H1 (cell line): Measurements from ENCODE around the gene ST6GALNAC3. TPM values are rescaled to one million over a fixed set of nuclear protein-coding genes. Genes with fewer than 3 reads are reported as not detected.

Source experiments
- CTCF ChIA-PET: fragments of 300-600 bp; sonication (Branson Sonifier 250); formaldehyde crosslinking; loops from one replicate; lab custom pipeline; 2021; ENCODE audit not compliant: partially characterized antibody; lab: Charles Lee
- POLR2A ChIA-PET: fragments of 300-600 bp; sonication (Branson Sonifier 250); formaldehyde crosslinking; loops from one replicate; lab custom pipeline; 2021; ENCODE audit warnings: inconsistent platforms; ENCODE audit not compliant: partially characterized antibody; lab: Charles Lee
- DNase-seq, 2 experiments: peaks; one replicate each; pipeline versions ENCODE4 v3.0.0 to v3.0.0-alpha.2; 2010 to 2022; ENCODE audit warnings: low spot score in 2 of 2, low read depth in 1 of 2, mixed read lengths in 1 of 2
- FAIRE-seq: peaks from 2 replicates; lab custom pipeline; 2011; peaks lifted over from hg19 to GRCh38; lab: Jason Lieb, UNC
- H2AFZ ChIP-seq: 2 replicates; pipeline ENCODE4 v1.8.1; 2012; ENCODE audit warnings: low read length, inconsistent platforms
- H2AK5ac ChIP-seq: 2 replicates; pipeline ENCODE4 v1.6.1; 2013; ENCODE audit warnings: low read depth, low read length
- H2BK120ac ChIP-seq: replicated peaks from 2 replicates; pipeline ENCODE3; 2013; ENCODE audit warnings: low read depth, low read length, inconsistent platforms
- H2BK12ac ChIP-seq: 2 replicates; pipeline ENCODE4 v1.6.1; 2013; ENCODE audit warnings: low read depth, low read length
- H2BK15ac ChIP-seq: 2 replicates; pipeline ENCODE4 v1.6.1; 2013; ENCODE audit warnings: low read length
- H2BK20ac ChIP-seq: 2 replicates; pipeline ENCODE4 v1.6.1; 2013; ENCODE audit warnings: low read length
- H2BK5ac ChIP-seq: 2 replicates; pipeline ENCODE4 v1.6.1; 2013; ENCODE audit warnings: low read depth, low read length
- H3K14ac ChIP-seq: 2 replicates; pipeline ENCODE4 v1.6.1; 2013; ENCODE audit warnings: inconsistent platforms; ENCODE audit not compliant: insufficient read length
- H3K18ac ChIP-seq: 2 replicates; pipeline ENCODE4 v1.6.1; 2013; ENCODE audit warnings: low read length; ENCODE audit errors: extremely low read depth
- H3K23ac ChIP-seq: 2 replicates; pipeline ENCODE4 v1.6.1; 2013; ENCODE audit warnings: inconsistent platforms; ENCODE audit not compliant: insufficient read length
- H3K23me2 ChIP-seq: 2 replicates; pipeline ENCODE4 v1.6.1; 2013; ENCODE audit warnings: low read depth, low read length
- H3K27ac ChIP-seq: 2 replicates; pipeline ENCODE4 v1.6.1; 2011; ENCODE audit warnings: low read depth, low read length, inconsistent platforms
- H3K27me3 ChIP-seq, 4 experiments: replicated peaks in 1 of 4; 1 replicate in 1 of 4; 2 replicates in 3 of 4; pipeline versions ENCODE4 v1.6.1 to v1.8.1; 2011 to 2013; ENCODE audit warnings: low read length in 3 of 4, mild to moderate bottlenecking in 3 of 4, inconsistent platforms in 2 of 4, mixed read lengths in 2 of 4, moderate library complexity in 1 of 4; ENCODE audit not compliant: control insufficient read depth in 3 of 4, insufficient read depth in 3 of 4; ENCODE audit errors: extremely low read depth in 1 of 4
- H3K36me3 ChIP-seq, 4 experiments: 2 replicates each; pipeline versions ENCODE4 v1.6.1 to v1.8.1; 2011 to 2013; ENCODE audit warnings: mild to moderate bottlenecking in 4 of 4, low read length in 3 of 4, moderate library complexity in 2 of 4, control low read depth in 1 of 4, inconsistent platforms in 1 of 4; ENCODE audit not compliant: insufficient read depth in 4 of 4, control insufficient read depth in 2 of 4
- H3K4ac ChIP-seq: replicated peaks from 2 replicates; pipeline ENCODE3; 2013; ENCODE audit warnings: low read length, low read depth, mixed read lengths, inconsistent platforms; ENCODE audit not compliant: insufficient read length
- H3K4me1 ChIP-seq, 4 experiments: replicated peaks in 1 of 4; 1 replicate in 1 of 4; 2 replicates in 3 of 4; pipeline versions ENCODE4 v1.6.1 to v1.8.1; 2011 to 2013; ENCODE audit warnings: low read length in 3 of 4, inconsistent platforms in 2 of 4, mixed read lengths in 1 of 4; ENCODE audit not compliant: insufficient read depth in 4 of 4, control insufficient read depth in 3 of 4
- H3K4me2 ChIP-seq, 2 experiments: 2 replicates each; pipeline versions ENCODE4 v1.6.1 to v1.8.1; 2011 to 2013; ENCODE audit warnings: low read depth in 2 of 2, low read length in 2 of 2, control low read depth in 1 of 2, inconsistent platforms in 1 of 2, mild to moderate bottlenecking in 1 of 2; ENCODE audit not compliant: insufficient read depth in 1 of 2
- H3K4me3 ChIP-seq, 4 experiments: fragments of 200-600, 300-600 bp in 1 of 4; sonication (generic), shearing (Covaris generic), sonication (Bioruptor Twin) in 1 of 4; 2 replicates each; pipeline versions ENCODE4 v1.5.1 to v1.8.1; 2011 to 2016; ENCODE audit warnings: low read length in 4 of 4, low read depth in 3 of 4, control low read depth in 2 of 4, inconsistent platforms in 2 of 4, mild to moderate bottlenecking in 2 of 4, mixed read lengths in 1 of 4, moderate library complexity in 1 of 4; ENCODE audit not compliant: insufficient read depth in 2 of 4; ENCODE audit errors: extremely low read depth in 1 of 4
- H3K56ac ChIP-seq: replicated peaks from 2 replicates; pipeline ENCODE3; 2013; ENCODE audit warnings: low read depth, mild to moderate bottlenecking, mixed read lengths, low read length, inconsistent platforms; ENCODE audit not compliant: insufficient read length
- H3K79me1 ChIP-seq: 2 replicates; pipeline ENCODE4 v1.6.1; 2013; ENCODE audit warnings: low read depth, low read length, control low read depth
- H3K79me2 ChIP-seq, 2 experiments: 2 replicates each; pipeline versions ENCODE4 v1.6.1 to v1.8.1; 2012 to 2013; ENCODE audit warnings: low read length in 2 of 2, mild to moderate bottlenecking in 2 of 2, inconsistent platforms in 1 of 2; ENCODE audit not compliant: insufficient read depth in 2 of 2, control insufficient read depth in 1 of 2
- H3K9ac ChIP-seq, 4 experiments: replicated peaks in 1 of 4; 1 replicate in 1 of 4; 2 replicates in 3 of 4; pipeline versions ENCODE4 v1.6.1 to v1.8.1; 2011 to 2013; ENCODE audit warnings: low read depth in 3 of 4, low read length in 3 of 4, control low read depth in 2 of 4, mild to moderate bottlenecking in 2 of 4, moderate library complexity in 2 of 4, inconsistent platforms in 1 of 4; ENCODE audit errors: extremely low read depth in 1 of 4
- H3K9me3 ChIP-seq, 2 experiments: 2 replicates each; pipeline versions ENCODE4 v1.6.1 to v1.8.1; 2012 to 2013; ENCODE audit warnings: mild to moderate bottlenecking in 2 of 2, moderate library complexity in 2 of 2, control low read depth in 1 of 2, inconsistent platforms in 1 of 2, low read depth in 1 of 2, low read length in 1 of 2, mixed read lengths in 1 of 2; ENCODE audit not compliant: insufficient read depth in 2 of 2
- H4K20me1 ChIP-seq, 2 experiments: replicated peaks in 1 of 2; 2 replicates each; pipeline versions ENCODE3 to v1.8.1; 2011 to 2013; ENCODE audit warnings: inconsistent platforms in 2 of 2, low read length in 2 of 2, mild to moderate bottlenecking in 1 of 2; ENCODE audit not compliant: insufficient read depth in 2 of 2, control insufficient read depth in 1 of 2
- H4K5ac ChIP-seq: 2 replicates; pipeline ENCODE4 v1.6.1; 2013; ENCODE audit warnings: low read length, low read depth, mixed read lengths, inconsistent platforms; ENCODE audit not compliant: insufficient read length
- H4K8ac ChIP-seq: 2 replicates; pipeline ENCODE4 v1.8.0; 2013; ENCODE audit warnings: mild to moderate bottlenecking, moderate library complexity, low read length, inconsistent platforms; ENCODE audit not compliant: insufficient read depth; ENCODE audit errors: extremely low read depth
- H4K91ac ChIP-seq: replicated peaks from 2 replicates; pipeline ENCODE3; 2013; ENCODE audit warnings: low read length, mixed read lengths, inconsistent platforms; ENCODE audit not compliant: insufficient read length
- CTBP2 ChIP-seq: IDR thresholded peaks from 2 replicates; pipeline ENCODE4 v1.7.0; 2011; ENCODE audit warnings: borderline replicate concordance, mild to moderate bottlenecking, moderate library complexity, mixed read lengths, low read length; ENCODE audit not compliant: insufficient read depth, insufficient read length
- EGR1 ChIP-seq: IDR thresholded peaks from 2 replicates; pipeline ENCODE4 v1.6.1; 2011; ENCODE audit warnings: low read depth, low read length, borderline replicate concordance
- EP300 ChIP-seq, 2 experiments: IDR thresholded peaks; 1 replicate in 1 of 2; 2 replicates in 1 of 2; pipeline ENCODE4 v1.6.1; 2011 to 2012; ENCODE audit warnings: low read depth in 2 of 2, low read length in 2 of 2, mild to moderate bottlenecking in 2 of 2, borderline replicate concordance in 1 of 2, inconsistent platforms in 1 of 2, moderate library complexity in 1 of 2
- GABPA ChIP-seq: IDR thresholded peaks from 2 replicates; pipeline ENCODE4 v1.6.1; 2011; ENCODE audit warnings: mild to moderate bottlenecking, low read length, moderate library complexity, borderline replicate concordance; ENCODE audit not compliant: insufficient read depth
- JUND ChIP-seq: IDR thresholded peaks from 2 replicates; pipeline ENCODE4 v1.6.1; 2011; ENCODE audit warnings: mild to moderate bottlenecking, improper control_type of control experiment, low read length
- NRF1 ChIP-seq: IDR thresholded peaks from 2 replicates; pipeline ENCODE4 v1.6.1; 2011; ENCODE audit warnings: mild to moderate bottlenecking, low read depth, low read length, improper control_type of control experiment
- SIN3A ChIP-seq, 2 experiments: IDR thresholded peaks in 1 of 2; conservative IDR thresholded peaks in 1 of 2; 2 replicates each; pipeline ENCODE4 v1.6.1; 2011 to 2012; ENCODE audit warnings: low read length in 2 of 2, improper control_type of control experiment in 1 of 2, low read depth in 1 of 2, mild to moderate bottlenecking in 1 of 2
- SUZ12 ChIP-seq: fragments of 200-600 bp; sonication (generic); IDR thresholded peaks from 2 replicates; pipeline ENCODE4 v1.6.1; 2012; ENCODE audit warnings: mild to moderate bottlenecking, inconsistent platforms, low read length, moderate library complexity, mixed read lengths
- TAF1 ChIP-seq: IDR thresholded peaks from 2 replicates; pipeline ENCODE4 v1.6.1; 2011; ENCODE audit warnings: mild to moderate bottlenecking, low read depth, low read length
- WGBS, 2 experiments: shearing (Covaris generic) in 1 of 2; methylation state at CpG; one replicate each; pipeline versions ENCODE4 v1.1.6 to v1.1.7; 2013 to 2015; ENCODE audit warnings: low lambda C conversion rate in 2 of 2, mixed read lengths in 2 of 2, inconsistent platforms in 1 of 2, low coverage in 1 of 2, missing lambda C conversion rate in 1 of 2; ENCODE audit not compliant: insufficient replicate concordance in 2 of 2, insufficient coverage in 1 of 2, insufficient read length in 1 of 2; ENCODE audit errors: extremely low coverage in 1 of 2, missing lambda C conversion rate in 1 of 2; 5-methylcytosine and 5-hydroxymethylcytosine counted together
- polyA plus RNA-seq, 7 experiments: library from polyadenylated mRNA; depleted of rRNA in 3 of 7; stranded (reverse) in 5 of 7; unstranded in 2 of 7; fragments of >200 nt in 5 of 7; fragments of 200-250 nt in 2 of 7; gene quantifications; 1 replicate in 5 of 7; 2 replicates in 1 of 7; 4 replicates in 1 of 7; pipeline versions ENCODE4 v1.2.1 to v1.2.3, GENCODE V29; 2011 to 2013; ENCODE audit warnings: missing spikeins in 2 of 7, mixed read lengths in 2 of 7
- total RNA-seq: library from RNA; stranded (reverse); fragmentation: NEBNext Ultra II Directional; extraction: Animal tissue kit (Norgen Biotek cat#: 25700); gene quantifications from 2 replicates; pipeline ENCODE4 v1.2.1, GENCODE V29; 2021
- TF ChIP-seq, protein P1 (sequence below): IDR thresholded peaks from 2 replicates; pipeline ENCODE4 v1.6.1; 2012; ENCODE audit warnings: inconsistent platforms

ST6GALNAC3 gene
- total and polyA plus RNA-seq, 2 of the 8 experiments (the other 6 are each of a cell fraction or from before 2014, with no cell fraction given): 4.9 to 19.0 TPM

DNA sequence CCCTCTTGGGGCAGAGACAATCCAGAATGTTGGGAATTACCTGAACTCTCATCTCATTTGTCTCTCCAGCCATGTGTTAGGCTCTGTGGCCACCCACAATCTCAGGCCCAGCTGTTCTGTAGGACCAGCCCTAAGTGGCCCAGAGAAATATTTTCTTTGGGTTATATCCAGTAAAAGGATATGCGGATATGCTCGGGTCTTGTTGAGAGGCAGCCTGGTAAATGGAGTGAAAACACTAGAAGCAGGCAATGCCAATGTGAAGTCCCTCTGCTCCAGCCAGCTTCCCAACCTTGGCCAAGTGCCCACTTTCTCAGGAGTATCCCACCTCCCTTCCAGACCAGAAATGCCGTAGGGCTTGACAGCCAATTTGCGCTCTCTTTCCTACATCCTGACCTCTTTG, 192.2 kb downstream of the ST6GALNAC3 start:
- Histone ChIP-seq H2BK5ac (no peak overlapping the region), H3K27ac (no peak overlapping the region), H3K9me3 (no peaks in the 10 kb centered on the region), H3K36me3 (no peaks in the 10 kb centered on the region), H2BK20ac (0 out of 2 replicates have a peak overlapping the region, but pooled peaks have one; percentile 18), H4K91ac (no peak overlapping the region), H2AK5ac (no peak overlapping the region; the same call in 1 of the 2 replicates), H3K23ac (no peak overlapping the region), H3K27me3 (no peaks in the 10 kb centered on the region), H2BK120ac (no peak overlapping the region), H2BK15ac (no peak overlapping the region), H3K4me2 (no peak overlapping the region), H3K18ac (0 out of 2 replicates have a peak overlapping the region, but pooled peaks have one; percentile 21), H3K79me2 (no peaks in the 10 kb centered on the region), H3K4me1 (peaks cover 2 to 7% (median 2%) of the 10 kb centered on the region in 4 experiments; a peak in 4 of 7 replicates), H4K8ac (no peak overlapping the region; the same call in 1 of the 2 replicates), H3K4me3 (no peak overlapping the region), H4K5ac (no peak overlapping the region), H2AFZ (no peak overlapping the region), H2BK12ac (no peak overlapping the region), H3K79me1 (peaks cover 3% of the 10 kb centered on the region; the same call in 1 of the 2 replicates), H3K23me2 (no peaks in the 10 kb centered on the region), H4K20me1 (no peaks in the 10 kb centered on the region), H3K4ac (no peak overlapping the region), H3K14ac (no peak overlapping the region), H3K56ac (no peak overlapping the region), H3K9ac (no peak overlapping the region)
- WGBS, 2 experiments: 97% methylated on average over 4 of the region's 4 CpGs; no CpG with 5 or more reads in 1 of the 2 experiments
- FAIRE-seq (no peak), DNase-seq (no peak)
- CTCF ChIA-PET: no interaction called here
- POLR2A ChIA-PET: no interaction called here
- TF ChIP-seq GABPA: no peak
- no peak for TF ChIP-seq EGR1
- TF ChIP-seq SIN3A (conservative IDR thresholded peaks at IDR 0.05 in 1 of 2, IDR thresholded peaks at IDR 0.05 in 1 of 2; ENCODE audit: low read depth in 1 of 2, low read length in 2 of 2): no peak
- no peak for TF ChIP-seq NRF1
- TF ChIP-seq CTBP2: no peak
- TF ChIP-seq JUND: no peak
- TF ChIP-seq EP300 (IDR thresholded peaks at IDR 0.05; ENCODE audit: borderline replicate concordance in 1 of 2, low read depth in 2 of 2, low read length in 2 of 2): no peak
- TF ChIP-seq TAF1: no peak
- no peak for TF ChIP-seq SUZ12
- TF ChIP-seq, protein P1, sequence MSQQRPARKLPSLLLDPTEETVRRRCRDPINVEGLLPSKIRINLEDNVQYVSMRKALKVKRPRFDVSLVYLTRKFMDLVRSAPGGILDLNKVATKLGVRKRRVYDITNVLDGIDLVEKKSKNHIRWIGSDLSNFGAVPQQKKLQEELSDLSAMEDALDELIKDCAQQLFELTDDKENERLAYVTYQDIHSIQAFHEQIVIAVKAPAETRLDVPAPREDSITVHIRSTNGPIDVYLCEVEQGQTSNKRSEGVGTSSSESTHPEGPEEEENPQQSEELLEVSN: no peak
